Activated CD4-positive, alpha-beta T cell treated with anti-CD3 and anti-CD28 coated beads, Interleukin-2, amount 50 U/mL, for 1 hour (primary cell): ENCODE data around the gene NUDT13.

Source experiments
- DNase-seq: peaks from one replicate; pipeline ENCODE4 v3.0.0-alpha.2; 2020

The NUDT13 gene

DNA sequence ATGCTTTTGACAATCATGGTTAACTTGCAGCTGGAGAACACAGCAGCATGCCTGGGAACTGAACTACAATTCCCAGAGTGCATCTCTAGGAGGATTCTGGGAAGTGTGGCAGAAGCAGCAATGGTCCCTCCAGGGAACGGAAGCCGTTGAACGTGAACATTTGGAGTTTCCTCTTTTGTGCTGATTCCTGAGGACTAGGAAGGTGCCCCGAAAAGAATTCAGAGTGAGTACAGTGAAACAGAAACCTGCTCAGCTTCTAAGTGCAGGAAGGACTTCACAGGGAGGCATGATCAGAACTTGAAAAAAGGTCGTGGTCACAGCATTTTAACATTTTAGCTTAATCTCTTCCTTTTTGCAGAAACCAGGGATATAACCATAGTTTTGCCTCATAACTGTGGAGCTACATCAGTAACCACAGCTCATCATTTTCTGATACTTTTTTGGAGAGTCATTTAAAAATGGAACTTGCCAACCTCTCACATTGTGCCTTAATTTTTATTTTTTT, at the start of gene NUDT13:
Gene NUDT13, plus strand, starts transcription at position 111 of the 505 bp plus-strand sequence. CDS start 3,911 bp downstream, outside the sequence.
- DNase-seq = peak; percentile 41

DNA sequence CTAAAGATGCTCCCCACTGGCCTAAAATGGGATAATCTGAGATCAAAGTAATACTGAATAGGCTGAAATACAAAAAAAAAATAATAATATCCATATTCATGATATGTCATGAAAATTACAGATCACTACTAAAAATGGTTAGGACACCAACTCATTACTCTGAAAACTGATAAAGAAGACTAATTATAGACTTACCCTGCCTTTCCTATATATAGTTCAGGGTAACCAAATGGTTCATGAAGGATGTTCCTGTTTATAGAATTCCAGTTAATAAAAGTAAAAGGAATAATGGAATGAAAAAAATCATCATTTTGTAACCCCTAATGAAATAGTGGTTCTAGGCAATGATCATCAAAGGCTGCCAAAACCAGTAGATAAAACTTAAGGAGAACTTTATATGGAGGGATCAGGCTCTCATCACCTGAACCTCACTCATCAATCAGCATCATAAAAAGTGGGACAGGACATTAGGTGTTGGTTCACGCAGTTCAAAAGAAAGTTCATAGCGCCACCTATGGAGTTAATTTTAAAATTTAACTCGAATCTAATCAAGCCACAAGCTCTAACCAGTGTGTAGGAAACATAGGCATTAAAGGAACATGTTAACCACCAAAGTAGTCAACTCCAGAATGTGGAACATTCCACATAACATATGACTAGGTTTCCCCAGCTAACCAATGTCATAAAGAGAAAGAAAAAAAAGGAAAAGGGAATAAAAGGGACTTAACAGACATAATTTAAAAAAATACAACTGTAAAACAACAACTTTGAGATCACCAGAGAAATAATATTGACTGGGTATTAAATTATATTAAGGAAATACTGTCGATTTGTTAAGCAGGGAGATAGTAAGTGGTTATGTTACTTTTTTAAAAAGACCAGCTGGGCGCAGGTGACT, 49.3 kb upstream of the NUDT13 start:
- DNase-seq = no peak

DNA sequence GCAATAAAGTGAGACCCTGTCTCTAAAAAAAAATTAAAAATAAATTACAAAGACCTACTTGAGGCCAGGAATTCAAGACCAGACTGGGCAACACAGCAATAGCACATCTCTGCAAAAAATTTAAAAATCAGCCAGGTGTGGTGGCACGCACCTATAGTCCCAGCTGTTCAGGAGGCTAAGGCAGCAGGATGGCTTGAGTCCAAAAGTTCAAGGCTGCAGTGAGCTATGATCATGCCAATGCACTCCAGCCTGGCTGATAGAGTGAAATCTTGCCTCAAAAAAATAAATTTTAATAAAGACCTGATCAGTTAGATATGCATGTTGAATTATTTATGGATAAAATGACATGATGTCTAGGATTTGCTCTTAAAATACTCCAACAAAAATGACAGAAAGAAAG, 48.5 kb upstream of the NUDT13 start:
- no peak for DNase-seq

DNA sequence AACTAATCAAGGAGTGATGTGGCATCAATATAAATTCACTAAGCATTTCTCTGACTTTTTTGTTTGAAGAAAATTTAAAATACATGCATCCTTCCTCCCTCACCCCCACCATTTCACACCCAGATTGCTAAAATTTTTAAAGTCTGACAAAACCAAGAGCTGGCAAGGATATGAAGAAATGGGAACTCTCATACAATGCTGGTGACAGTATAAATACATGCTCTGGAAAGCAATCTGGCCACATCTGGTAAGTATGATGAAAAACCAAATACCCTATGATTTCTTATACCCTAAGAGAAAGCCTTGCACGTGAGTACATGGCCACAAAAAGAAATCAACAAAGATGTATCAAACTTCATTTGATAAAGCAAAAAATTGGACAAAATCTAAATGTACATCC, 44.8 kb upstream of the NUDT13 start:
- no peak for DNase-seq

DNA sequence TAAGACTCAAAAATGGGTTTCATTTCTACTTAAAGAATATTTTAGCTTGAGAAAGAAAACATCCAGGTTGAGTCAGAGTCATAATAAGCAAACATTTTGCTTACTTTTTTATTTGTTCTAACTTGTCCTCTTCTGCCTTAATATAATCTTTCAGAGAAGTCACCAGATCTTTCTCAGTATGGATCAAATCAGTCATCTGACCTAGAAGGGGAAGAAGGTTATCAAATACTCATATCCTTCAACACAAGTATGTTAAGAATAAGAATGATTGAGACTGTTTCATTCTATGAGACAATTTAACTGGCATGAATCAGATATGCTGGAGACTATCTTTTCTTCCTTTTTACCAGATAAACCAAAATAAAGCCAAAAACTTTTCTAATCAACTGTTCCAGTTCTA, 36.6 kb upstream of the NUDT13 start:
- no peak for DNase-seq

DNA sequence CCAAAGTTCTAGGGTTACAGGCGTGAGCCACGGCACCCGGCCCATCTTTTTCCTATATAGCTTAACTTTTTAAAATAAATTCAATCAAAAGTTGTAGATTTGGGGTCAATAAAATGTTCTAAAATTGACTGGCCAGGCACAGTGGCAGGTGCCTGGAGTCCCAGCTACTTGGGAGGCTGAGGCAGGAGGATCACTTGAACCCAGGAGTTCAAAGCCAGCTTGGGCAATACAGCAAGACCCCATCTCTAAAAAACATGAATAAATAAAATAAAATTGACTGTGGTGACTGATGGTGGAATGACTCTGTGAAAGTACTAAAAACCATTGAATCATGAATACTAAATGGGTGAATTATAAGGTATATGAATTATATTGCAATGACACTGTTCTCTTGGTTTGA, 34.4 kb upstream of the NUDT13 start:
- DNase-seq = no peak

DNA sequence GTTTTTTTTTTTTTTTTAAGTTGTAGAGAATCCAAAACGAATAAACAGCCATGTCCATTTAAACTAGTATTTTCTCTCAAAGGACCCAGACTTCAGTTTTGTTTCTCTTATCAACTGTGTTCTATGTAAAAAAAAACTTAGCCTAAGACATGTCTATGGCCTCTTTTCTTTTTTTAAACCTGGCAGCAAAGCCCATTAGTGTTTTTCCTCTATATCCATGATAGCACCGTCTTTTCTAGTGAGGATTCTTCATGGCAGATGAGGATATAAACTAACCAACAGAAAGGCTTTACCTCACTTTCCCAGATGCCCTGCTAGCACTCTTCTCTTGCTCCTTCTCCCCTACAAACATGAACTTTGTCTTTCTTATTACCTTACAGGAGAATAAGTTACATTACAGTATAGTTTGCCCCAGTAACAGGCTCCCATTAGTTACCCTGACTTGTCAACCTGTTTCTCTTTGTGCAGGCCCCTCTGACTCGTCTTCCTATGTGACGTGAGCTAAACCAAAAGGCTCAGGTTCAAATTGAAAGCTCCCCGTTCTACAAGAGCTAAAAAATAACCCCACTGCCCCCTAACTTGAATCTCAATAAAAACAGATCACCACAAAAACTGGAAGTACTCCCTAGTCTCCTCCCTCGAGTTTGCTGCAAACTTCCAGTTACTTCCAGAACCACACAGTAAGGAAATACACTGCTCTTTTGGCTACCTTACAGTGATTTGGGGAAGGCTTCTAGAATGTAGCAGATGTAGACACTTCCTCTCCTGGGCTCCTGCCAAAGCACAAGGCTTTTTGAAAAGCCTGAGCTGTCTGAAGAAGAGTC, 33.7 kb upstream of the NUDT13 start:
- DNase-seq = no peak

DNA sequence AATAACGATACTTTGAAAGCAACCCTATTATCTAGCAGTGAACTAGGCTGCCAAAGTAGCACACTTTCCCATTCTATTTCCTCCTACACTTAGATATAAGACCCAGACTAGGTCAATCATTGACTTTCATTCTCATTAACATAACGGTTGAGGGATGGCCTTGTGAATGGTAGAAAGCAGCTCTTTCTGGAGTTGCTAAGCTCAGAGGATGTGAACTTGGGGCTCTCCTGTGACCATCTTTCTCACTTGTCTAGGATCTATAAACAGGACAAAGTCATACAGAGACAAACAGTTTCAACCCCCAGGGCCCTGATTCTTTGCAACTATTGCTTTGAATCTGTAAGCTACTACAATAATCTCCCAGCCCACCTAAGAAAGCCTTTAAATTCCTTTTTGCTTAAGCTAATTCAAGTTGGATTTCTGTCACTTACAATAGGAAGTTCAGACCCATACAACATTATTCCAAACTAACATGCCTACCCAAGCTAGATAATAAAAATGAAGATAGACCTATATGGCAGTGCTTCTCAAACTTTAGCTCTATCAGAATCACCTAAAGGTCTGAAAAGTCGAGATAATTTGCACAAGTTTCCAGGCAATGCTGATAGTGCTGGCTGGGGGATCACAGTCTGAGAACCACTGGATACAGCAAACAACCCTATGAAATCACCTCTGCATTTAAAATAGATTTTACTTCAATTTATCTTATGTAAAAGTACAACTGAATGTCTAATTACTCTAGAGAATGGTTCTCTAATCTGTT, 30.3 kb upstream of the NUDT13 start:
- no peak for DNase-seq

DNA sequence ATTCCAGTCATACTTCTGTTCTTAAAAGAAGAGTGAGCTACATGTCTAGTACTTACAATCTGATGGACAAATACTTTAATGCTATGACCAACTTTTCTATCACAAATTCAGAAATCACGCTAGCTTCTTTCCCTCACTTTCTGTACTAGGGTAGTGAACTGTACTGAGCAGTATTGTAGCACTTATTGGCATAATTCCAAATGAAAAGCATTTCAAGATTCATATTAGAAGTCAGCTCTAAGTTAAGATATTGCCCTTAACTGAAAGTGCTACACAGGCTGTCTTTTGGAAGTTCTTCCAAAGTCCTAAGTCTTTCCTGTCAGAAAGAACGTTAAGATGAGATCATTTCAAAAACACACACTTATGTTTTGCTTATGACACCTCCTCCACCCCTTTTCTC, 27.0 kb upstream of the NUDT13 start:
- no peak for DNase-seq

DNA sequence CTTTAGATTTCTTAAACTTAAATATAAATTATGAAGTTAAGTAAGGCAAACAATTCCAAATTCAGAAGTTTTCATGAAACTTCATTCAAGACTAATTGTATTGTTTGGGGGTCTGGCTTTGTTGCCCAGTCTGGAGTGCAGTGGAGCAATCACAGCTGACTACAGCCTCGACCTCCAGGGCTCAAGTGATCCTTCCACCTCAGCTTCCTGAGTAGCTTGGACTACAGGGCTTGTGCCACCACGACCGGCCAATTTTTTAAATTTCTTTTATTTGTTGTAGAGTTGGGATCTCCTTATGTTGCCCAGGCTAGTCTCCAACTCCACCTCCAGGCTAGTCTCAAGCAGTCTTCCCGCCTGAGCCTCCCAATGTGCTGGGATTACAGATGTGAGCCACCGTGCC, 26.0 kb upstream of the NUDT13 start:
- no peak for DNase-seq

DNA sequence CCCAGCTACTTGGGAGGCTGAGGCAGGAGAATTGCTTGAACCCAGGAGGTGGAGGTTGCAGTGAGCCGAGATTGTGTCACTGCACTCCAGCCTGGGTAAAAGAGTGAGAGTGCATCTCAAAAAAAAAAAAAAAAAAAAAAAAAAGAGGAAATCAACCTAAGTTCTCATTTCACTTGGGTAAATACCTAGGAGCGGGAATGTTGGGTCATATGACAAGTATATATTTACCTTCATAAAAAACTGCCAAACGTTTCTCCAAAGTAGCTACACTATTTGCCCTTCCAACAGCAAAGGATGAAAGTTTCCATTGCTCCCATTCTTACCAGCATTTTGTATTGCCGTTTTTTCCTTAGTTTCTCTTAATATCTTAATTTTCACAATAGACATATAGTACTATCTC, 23.4 kb upstream of the NUDT13 start:
- no peak for DNase-seq

DNA sequence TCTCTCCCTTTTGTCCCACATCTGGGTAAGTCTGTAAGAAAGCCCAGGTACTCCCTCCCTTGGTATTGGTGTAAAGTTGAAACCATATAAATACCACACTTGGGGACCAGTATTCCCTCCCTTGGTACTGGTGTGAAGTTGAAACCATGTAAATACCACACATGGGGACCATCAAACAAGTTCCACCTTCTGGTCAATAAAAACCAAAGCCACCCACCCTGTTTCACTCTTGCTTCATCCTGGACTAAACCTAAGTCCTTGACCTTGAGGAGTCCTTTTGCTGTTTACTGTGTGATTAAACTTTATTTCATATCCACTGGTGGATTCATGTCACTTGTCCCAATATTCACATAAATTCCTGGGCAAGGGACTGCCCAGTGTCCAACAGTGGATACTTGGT, 22.0 kb upstream of the NUDT13 start:
- DNase-seq = no peak

DNA sequence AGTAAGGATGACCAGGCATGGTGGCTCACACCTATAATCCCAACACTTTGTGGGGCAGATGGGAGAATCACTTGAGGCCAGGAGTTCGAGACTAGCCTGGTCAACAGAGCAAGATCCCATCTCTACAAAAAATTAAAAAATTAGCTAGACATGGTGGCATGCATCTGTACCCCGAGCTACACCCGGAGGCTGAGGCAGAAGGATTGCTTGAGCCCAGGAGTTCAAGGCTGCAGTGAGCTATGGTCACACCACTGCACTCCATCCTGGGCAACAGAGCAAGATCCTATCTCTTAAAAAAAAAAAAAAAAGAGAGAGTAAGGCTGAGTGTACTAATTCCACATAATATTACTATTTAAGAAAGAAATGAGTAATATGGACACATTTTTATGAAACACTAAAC, 17.4 kb upstream of the NUDT13 start:
- no peak for DNase-seq

DNA sequence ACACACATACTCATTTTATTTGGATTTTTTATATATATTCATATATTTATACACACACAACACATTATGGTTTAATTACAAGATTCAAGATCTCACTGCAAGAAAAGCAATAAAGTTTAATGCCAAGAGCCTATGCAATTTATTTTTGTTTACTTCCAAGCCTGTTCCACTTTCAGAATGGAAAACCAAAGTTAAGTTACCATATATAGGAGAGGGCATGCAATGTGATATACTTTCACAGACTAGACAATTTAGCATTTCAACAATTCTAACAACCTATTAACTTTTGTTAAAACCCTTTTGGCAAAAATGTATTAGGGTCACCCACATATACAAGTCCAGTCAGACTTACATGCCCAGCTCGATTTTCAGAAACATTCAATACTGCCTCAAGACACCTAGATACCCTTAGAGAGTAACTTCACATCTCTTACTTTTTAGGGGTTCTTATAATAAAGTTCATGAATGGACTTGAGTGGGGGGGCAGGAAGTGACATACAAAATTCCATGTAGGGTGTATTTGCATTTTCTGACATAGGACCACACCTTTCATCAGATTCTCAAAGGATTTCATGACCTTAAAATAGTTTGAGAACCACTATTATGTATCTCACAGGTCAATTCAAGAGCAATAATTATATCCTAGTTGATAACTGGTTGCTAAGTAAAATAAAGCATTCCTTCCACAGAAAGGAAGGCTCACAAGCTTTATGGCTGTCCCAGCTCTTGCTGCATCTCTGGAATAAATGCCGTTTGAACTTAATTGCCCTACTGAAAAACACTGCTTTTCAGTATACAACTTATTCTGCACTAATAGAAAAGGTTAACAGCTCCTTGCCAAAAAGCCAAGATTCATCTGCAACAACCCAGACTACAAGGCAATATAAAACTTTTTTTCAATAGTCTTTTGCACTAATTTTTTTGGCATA, 16.1 kb upstream of the NUDT13 start:
- no peak for DNase-seq

DNA sequence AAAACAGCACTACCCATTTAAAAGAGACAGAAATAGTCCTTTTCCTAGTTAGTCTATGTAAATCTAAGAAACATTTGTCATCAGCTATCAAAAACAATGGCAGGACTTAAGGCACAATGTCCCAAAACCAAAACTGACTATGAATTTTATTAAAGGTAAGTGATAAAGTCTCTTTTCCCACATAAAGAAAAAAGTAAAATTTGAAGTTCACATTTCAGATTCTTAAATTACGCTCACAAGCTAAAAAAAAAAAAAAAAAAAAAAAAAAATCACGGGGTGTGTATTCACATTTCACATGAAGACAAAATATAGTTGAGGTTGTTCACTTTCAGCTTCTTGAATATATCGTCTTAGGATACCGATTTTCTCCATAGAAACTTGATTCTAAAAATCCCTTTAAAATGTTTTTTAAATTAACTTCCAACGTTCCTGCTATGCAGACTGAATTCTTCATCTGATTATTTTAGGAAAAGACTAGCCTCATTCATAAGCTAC, 15.2 kb upstream of the NUDT13 start:
- DNase-seq = no peak

DNA sequence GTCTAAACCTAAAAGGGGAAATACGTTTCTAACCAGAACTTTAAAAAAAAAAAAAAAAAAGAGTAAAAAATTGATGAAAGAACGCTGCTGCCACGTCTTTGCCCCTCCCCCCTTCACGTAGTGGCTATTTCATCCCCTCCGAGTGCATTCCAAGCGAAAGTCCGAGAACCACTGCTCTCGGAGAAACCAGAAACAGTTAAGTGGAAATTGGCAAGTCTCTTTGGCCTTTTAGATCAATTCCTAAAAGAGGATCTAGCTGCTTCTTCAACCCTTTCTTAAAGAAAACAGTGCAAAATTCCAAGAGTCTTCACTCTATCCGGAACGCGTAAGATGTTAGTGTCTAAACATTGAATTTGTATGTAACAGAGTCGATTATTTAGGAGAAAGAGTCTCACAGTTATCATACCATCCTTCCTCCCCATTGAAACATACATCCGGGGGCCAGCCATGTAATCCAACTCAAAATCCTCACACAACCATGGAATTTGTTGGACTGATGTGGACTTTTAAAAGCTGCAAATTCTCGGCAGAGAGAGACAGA, 14.7 kb upstream of the NUDT13 start:
- peak; percentile 28 for DNase-seq

DNA sequence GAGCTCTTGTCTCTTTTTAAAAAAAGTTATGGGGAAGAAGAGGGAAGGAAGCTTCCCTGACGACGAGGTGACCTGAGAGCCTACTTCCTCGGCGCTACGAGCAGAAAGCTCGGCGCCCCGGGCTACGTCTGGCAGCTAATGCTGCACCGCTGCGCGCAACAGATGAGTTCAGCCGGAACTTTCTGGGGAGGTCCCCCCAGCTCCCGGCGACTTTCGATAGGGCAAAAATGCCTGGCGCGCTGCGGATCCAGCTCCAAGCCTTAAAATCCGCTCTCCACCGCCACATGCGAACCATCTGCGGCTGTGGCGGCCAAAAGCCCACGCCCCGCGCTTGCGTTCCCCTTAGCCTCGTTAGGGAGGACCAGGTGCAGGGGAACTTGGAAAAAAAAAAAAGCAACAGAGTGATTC, 14.2 kb upstream of the NUDT13 start:
- peak; percentile 67 for DNase-seq

DNA sequence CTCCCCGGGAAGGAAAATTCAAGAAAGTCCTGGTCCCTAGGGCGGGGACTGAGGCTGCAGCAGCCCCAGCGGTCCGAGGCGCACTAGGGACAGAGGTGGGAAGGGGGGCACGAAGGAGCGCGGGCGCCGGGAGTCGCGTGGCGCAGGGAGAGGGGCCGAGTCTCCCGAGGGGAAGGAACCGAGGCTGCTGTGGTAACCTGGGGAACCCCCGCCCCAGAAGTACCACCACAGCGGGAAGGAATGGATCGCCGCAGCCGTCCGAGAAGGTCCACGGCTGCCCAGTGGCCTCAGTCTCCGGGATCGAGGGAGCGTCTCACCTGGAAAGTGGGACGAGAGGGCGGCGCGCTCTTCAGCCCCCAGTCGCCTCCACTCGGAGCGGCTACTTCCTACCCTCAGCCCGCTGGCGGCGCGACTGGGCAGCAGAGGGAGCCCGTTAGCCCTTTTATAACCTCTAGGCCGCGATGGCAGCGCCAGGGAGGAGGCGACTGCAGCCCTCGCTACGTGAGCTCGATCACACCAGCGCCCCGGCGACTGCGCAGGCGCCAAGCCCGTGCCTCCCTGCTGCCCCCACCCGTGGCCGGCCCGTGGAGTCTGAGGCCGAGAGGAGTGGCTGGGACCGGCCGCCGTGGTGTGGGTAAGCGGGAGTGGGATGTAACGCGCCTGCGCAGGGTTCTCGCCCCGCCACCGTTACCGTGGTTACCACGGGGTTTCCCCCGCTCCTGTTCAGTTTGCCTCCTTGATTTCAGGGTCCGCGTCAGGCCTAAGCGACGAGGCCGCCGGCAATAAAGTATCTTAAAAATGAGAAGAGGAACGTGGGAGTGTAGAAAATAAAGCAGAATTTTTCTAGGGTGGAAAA, 13.6 kb upstream of the NUDT13 start, which contains the start of gene P4HA1:
Gene P4HA1, minus strand, starts transcription at position 418 of the 856 bp plus-strand sequence. CDS start 21,983 bp downstream, outside the sequence.
- peak; percentile 96 for DNase-seq

DNA sequence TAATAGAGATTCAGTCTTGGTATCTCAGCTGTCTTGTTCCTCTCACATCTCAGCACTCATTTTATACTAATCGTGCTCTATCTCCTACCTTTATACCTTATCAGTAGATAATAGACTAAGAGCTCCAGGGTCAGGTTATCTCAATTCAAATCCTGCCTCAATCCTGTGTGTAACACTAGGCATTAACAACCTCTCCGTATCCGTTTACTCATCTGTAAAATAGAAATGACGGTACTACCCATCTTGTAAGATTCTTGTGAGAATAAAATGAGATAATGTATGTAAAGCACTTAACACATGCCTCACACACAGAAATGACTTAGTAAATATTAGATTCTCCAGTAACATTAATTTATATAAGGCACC, 13.0 kb upstream of the NUDT13 start:
- no peak for DNase-seq

DNA sequence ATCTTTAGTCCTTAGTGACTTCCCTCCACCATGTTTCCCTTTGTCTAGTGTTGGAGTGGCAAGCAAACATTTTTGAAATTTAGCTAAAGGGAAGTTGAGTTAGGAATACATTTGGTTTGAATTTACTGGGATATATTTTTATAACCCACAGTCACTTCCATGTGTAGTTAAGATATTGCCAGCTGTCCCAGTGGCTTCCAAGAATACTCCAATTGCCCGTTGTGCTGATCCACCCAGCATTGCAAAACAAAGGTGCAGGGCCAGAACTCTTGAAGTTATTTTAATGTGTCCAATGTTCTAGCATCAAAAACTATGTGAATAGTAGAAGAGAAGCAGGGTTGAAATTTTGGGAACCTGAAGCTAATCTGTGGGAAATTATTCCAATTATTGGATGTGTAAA, 11.1 kb upstream of the NUDT13 start:
- DNase-seq = no peak
